ENCODE results near the gene CTU1.

The CTU1 gene

GRCh38 chr19:51108066-51108804, at the start of gene CTU1:
TSS of gene CTU1 (minus strand) at chr19:51108409. CDS start at chr19:51104569, 3,840 bp downstream.
- Histone ChIP-seq H4K20me1 (ENCODE audit: insufficient read depth, low read length) (no peaks in the 10 kb centered on the region), H2AFZ (ENCODE audit: low read depth, low read length) (peak within 1 kb of the TSS; percentile 57), H3K4me3 (ENCODE audit: low read length) (peak within 1 kb of the TSS; percentile 92), H3K79me2 (ENCODE audit: low read length) (peaks cover 33% of the 10 kb centered on the region), H3K9ac (ENCODE audit: low read length) (peak within 1 kb of the TSS; percentile 84), H3K9me3 (ENCODE audit: insufficient read depth, low read length) (no peaks in the 10 kb centered on the region), H3K36me3 (replicated peaks; ENCODE audit: low read depth, low read length) (peaks cover 9% of the 10 kb centered on the region), H3K4me1 (ENCODE audit: low read length) (peaks cover 11% of the 10 kb centered on the region), H3K4me2 (ENCODE audit: low read length) (peak within 1 kb of the TSS; percentile 93), H3K27me3 (ENCODE audit: low read depth, low read length) (peaks cover 12% of the 10 kb centered on the region), H3K27ac (ENCODE audit: low read length) (0 out of 2 replicates have a peak within 1 kb of the TSS, but pooled peaks have one; percentile 0)
- TF ChIP-seq EZH2phosphoT487 (IDR thresholded peaks at IDR 0.05; ENCODE audit: low read depth), result no peak
- TF ChIP-seq, protein P1, sequence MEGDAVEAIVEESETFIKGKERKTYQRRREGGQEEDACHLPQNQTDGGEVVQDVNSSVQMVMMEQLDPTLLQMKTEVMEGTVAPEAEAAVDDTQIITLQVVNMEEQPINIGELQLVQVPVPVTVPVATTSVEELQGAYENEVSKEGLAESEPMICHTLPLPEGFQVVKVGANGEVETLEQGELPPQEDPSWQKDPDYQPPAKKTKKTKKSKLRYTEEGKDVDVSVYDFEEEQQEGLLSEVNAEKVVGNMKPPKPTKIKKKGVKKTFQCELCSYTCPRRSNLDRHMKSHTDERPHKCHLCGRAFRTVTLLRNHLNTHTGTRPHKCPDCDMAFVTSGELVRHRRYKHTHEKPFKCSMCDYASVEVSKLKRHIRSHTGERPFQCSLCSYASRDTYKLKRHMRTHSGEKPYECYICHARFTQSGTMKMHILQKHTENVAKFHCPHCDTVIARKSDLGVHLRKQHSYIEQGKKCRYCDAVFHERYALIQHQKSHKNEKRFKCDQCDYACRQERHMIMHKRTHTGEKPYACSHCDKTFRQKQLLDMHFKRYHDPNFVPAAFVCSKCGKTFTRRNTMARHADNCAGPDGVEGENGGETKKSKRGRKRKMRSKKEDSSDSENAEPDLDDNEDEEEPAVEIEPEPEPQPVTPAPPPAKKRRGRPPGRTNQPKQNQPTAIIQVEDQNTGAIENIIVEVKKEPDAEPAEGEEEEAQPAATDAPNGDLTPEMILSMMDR (IDR thresholded peaks at IDR 0.05; ENCODE audit: low read depth, low read length), result no peak

DNA sequence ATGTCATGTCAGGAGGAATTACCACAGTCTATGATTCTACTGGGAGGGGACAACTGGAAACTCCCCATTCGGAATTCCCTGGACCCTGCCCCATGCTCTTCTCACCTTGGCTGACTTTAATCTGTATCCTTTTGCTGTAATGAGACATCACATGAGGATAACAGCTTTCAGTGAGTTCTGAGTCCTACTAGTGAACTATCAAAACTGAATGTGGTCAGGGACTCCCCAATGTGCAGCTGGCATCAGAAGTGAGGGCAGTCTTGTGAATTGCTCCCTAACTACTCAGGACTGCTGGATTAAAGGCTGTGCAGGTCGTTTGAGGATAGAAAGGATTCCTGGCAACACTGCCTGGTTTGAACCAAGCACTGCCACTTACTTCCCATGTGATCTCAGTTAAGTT, 49.1 kb upstream of the CTU1 start:
- Histone ChIP-seq H3K27ac (ENCODE audit: low read length) (no peak overlapping the region), H2AFZ (ENCODE audit: low read depth, low read length) (no peak overlapping the region)
- no peak for TF ChIP-seq EZH2phosphoT487 (IDR thresholded peaks at IDR 0.05; ENCODE audit: low read depth)

DNA sequence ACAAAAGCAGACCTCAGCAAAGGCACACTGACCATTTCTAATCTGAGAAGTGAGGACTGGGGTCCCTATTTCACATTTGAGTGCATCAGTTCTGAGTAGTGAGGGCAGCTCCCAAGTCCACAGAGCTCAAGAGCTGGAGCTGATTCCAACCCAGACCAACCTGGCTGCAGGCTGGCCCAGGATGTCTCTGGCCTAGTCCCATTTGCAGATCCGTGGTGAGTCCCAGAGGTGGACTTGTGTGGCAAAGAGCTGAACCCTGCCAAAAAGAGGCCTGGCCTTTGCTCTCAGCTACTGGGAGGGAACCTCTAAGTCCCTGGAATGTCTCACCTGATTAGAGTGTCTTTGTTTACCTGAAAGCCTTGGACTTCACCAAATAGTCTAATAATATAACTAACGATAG, 48.5 kb upstream of the CTU1 start:
- Histone ChIP-seq H3K36me3 (replicated peaks; ENCODE audit: low read depth, low read length) (no peaks in the 10 kb centered on the region), H3K9ac (ENCODE audit: low read length) (no peak overlapping the region), H3K27me3 (ENCODE audit: low read depth, low read length) (peaks cover 50% of the 10 kb centered on the region), H3K4me1 (ENCODE audit: low read length) (no peaks in the 10 kb centered on the region), H3K79me2 (ENCODE audit: low read length) (no peaks in the 10 kb centered on the region), H3K27ac (ENCODE audit: low read length) (no peak overlapping the region), H4K20me1 (ENCODE audit: insufficient read depth, low read length) (no peaks in the 10 kb centered on the region), H3K9me3 (ENCODE audit: insufficient read depth, low read length) (no peaks in the 10 kb centered on the region), H3K4me2 (ENCODE audit: low read length) (no peak overlapping the region), H3K4me3 (ENCODE audit: low read length) (no peak overlapping the region), H2AFZ (ENCODE audit: low read depth, low read length) (no peak overlapping the region)
- no peak for TF ChIP-seq EZH2phosphoT487 (IDR thresholded peaks at IDR 0.05; ENCODE audit: low read depth)
- TF ChIP-seq, protein P1 (IDR thresholded peaks at IDR 0.05; ENCODE audit: low read depth, low read length), result no peak

More for the DNA sequence above, 49.1 kb upstream of the CTU1 start:
- Histone ChIP-seq H3K27me3 (ENCODE audit: low read depth, low read length) (peaks cover 45% of the 10 kb centered on the region), H3K4me2 (ENCODE audit: low read length) (no peak overlapping the region), H3K9ac (ENCODE audit: low read length) (no peak overlapping the region), H4K20me1 (ENCODE audit: insufficient read depth, low read length) (no peaks in the 10 kb centered on the region), H3K79me2 (ENCODE audit: low read length) (no peaks in the 10 kb centered on the region), H3K9me3 (ENCODE audit: insufficient read depth, low read length) (no peaks in the 10 kb centered on the region), H3K36me3 (replicated peaks; ENCODE audit: low read depth, low read length) (no peaks in the 10 kb centered on the region), H3K4me3 (ENCODE audit: low read length) (no peak overlapping the region), H3K4me1 (ENCODE audit: low read length) (no peaks in the 10 kb centered on the region)

- no peak overlapping the region for H2AFZ ChIP-seq (ENCODE audit: low read depth, low read length)
- no peak overlapping the region for H3K4me3 ChIP-seq (ENCODE audit: low read length)
- H4K20me1 ChIP-seq (ENCODE audit: insufficient read depth, low read length), result no peaks in the 10 kb centered on the region
- H3K9me3 ChIP-seq (ENCODE audit: insufficient read depth, low read length), result no peaks in the 10 kb centered on the region
- TF ChIP-seq EZH2phosphoT487 (IDR thresholded peaks at IDR 0.05; ENCODE audit: low read depth), result no peak
- TF ChIP-seq, protein P1 (IDR thresholded peaks at IDR 0.05; ENCODE audit: low read depth, low read length), result no peak
- no peak overlapping the region for H3K4me2 ChIP-seq (ENCODE audit: low read length)
- H3K27me3 ChIP-seq (ENCODE audit: low read depth, low read length), result peaks cover 56% of the 10 kb centered on the region
- no peaks in the 10 kb centered on the region for H3K79me2 ChIP-seq (ENCODE audit: low read length)
- H3K27ac ChIP-seq (ENCODE audit: low read length), result no peak overlapping the region
- H3K36me3 ChIP-seq (replicated peaks; ENCODE audit: low read depth, low read length), result no peaks in the 10 kb centered on the region
- no peaks in the 10 kb centered on the region for H3K4me1 ChIP-seq (ENCODE audit: low read length)
- no peak overlapping the region for H3K9ac ChIP-seq (ENCODE audit: low read length)
Observed at GRCh38 chr19:51150627-51151026, 42.4 kb upstream of the CTU1 start.

Data from OCI-LY3 (cell line).